IMR-90 (cell line): ENCODE measurements around the gene WDR46. TPM values are rescaled to one million over a fixed set of nuclear protein-coding genes. Genes with fewer than 3 reads are reported as not detected.

Experiments
- ATAC-seq: fragments of 200-7000 bp; cut with Tn5 transposase; 2 replicates; pipeline ENCODE4 v1.9.1; 2020; ENCODE audit warnings: low read depth, mild to moderate bottlenecking, moderate library complexity
- Bru-seq: library from RNA; stranded (reverse); fragments of 400-500 nt; gene quantifications from one replicate; lab custom pipeline; 2021; lab: Mats Ljungman, UMichigan
- BruChase-seq, 2 experiments: library from RNA; stranded (reverse); fragments of 400-500 nt; gene quantifications; one replicate each; lab custom pipeline; 2021; lab: Mats Ljungman, UMichigan
- BruUV-seq: library from RNA; stranded (reverse); fragments of 400-500 nt; replicated peaks from 2 replicates; lab custom pipeline; 2021; lab: Mats Ljungman, UMichigan
- CTCF ChIA-PET: fragments of 300-600 bp; formaldehyde crosslinking; extraction: SDS; loops from one replicate; lab custom pipeline; 2021; ENCODE audit warnings: antibody characterized with exemption; lab: Yijun Ruan, JAX
- POLR2A ChIA-PET: fragments of 300-600 bp; sonication (Branson Sonifier 250); formaldehyde crosslinking; loops from one replicate; lab custom pipeline; 2022; ENCODE audit warnings: antibody characterized with exemption; ENCODE audit not compliant: unreplicated experiment; lab: Charles Lee
- DNase-seq: peaks from one replicate; pipeline ENCODE4 v3.0.0; 2013
- H2AFZ ChIP-seq: replicated peaks from 2 replicates; pipeline ENCODE3; 2013; ENCODE audit warnings: low read length, mild to moderate bottlenecking; ENCODE audit not compliant: poor library complexity
- H2AK5ac ChIP-seq: 2 replicates; pipeline ENCODE4 v1.6.1; 2013; ENCODE audit warnings: low read depth, low read length, inconsistent platforms
- H2AK9ac ChIP-seq: replicated peaks from 2 replicates; pipeline ENCODE3; 2013; ENCODE audit warnings: mild to moderate bottlenecking, low read depth, low read length, moderate library complexity; ENCODE audit not compliant: poor library complexity
- H2BK120ac ChIP-seq: 2 replicates; pipeline ENCODE4 v1.6.1; 2013; ENCODE audit warnings: low read depth, low read length, inconsistent platforms
- H2BK15ac ChIP-seq: 3 replicates; pipeline ENCODE4 v1.6.1; 2013; ENCODE audit warnings: low read depth, low read length, inconsistent platforms
- H2BK20ac ChIP-seq: 2 replicates; pipeline ENCODE4 v1.6.1; 2013; ENCODE audit warnings: low read depth, mild to moderate bottlenecking, inconsistent platforms, low read length, moderate library complexity
- H2BK5ac ChIP-seq: 2 replicates; pipeline ENCODE4 v1.6.1; 2013; ENCODE audit warnings: mild to moderate bottlenecking, low read depth, low read length, inconsistent platforms; ENCODE audit not compliant: poor library complexity, severe bottlenecking
- H3K14ac ChIP-seq: replicated peaks from 2 replicates; pipeline ENCODE4 v1.6.1; 2013; ENCODE audit warnings: low read depth, low read length, inconsistent platforms
- H3K18ac ChIP-seq: 2 replicates; pipeline ENCODE4 v1.6.1; 2013; ENCODE audit warnings: low read depth, low read length, control low read depth
- H3K23ac ChIP-seq: 2 replicates; pipeline ENCODE4 v1.6.1; 2013; ENCODE audit warnings: low read depth, low read length, inconsistent platforms
- H3K27ac ChIP-seq: 2 replicates; pipeline ENCODE4 v1.5.1; 2013; ENCODE audit warnings: mild to moderate bottlenecking, control low read depth, low read length; ENCODE audit not compliant: insufficient read depth
- H3K27me3 ChIP-seq: 2 replicates; pipeline ENCODE4 v1.6.1; 2013; ENCODE audit warnings: low read length; ENCODE audit not compliant: control insufficient read depth, insufficient read depth
- H3K36me3 ChIP-seq: 2 replicates; pipeline ENCODE4 v1.6.1; 2013; ENCODE audit warnings: low read length, mixed read lengths; ENCODE audit not compliant: control insufficient read depth, insufficient read depth
- H3K4ac ChIP-seq: 2 replicates; pipeline ENCODE4 v1.6.1; 2013; ENCODE audit warnings: low read depth, low read length, inconsistent platforms
- H3K4me1 ChIP-seq: 2 replicates; pipeline ENCODE4 v1.6.1; 2013; ENCODE audit warnings: low read length, mixed read lengths; ENCODE audit not compliant: control insufficient read depth, insufficient read depth
- H3K4me2 ChIP-seq: 2 replicates; pipeline ENCODE4 v1.6.1; 2013; ENCODE audit warnings: low read depth, mild to moderate bottlenecking, control low read depth, low read length, moderate library complexity
- H3K4me3 ChIP-seq: 2 replicates; pipeline ENCODE4 v1.5.1; 2013; ENCODE audit warnings: low read depth, mild to moderate bottlenecking, control low read depth, low read length, moderate library complexity; ENCODE audit not compliant: insufficient read depth
- H3K56ac ChIP-seq: 2 replicates; pipeline ENCODE4 v1.6.1; 2013; ENCODE audit warnings: low read length, inconsistent platforms; ENCODE audit not compliant: insufficient read depth; ENCODE audit errors: extremely low read depth
- H3K79me1 ChIP-seq, 2 experiments: 2 replicates each; pipeline ENCODE4 v1.6.1; 2013; ENCODE audit warnings: low read length in 2 of 2, inconsistent platforms in 1 of 2, low read depth in 1 of 2
- H3K9ac ChIP-seq: 2 replicates; pipeline ENCODE4 v1.6.1; 2013; ENCODE audit warnings: low read depth, low read length, control low read depth
- H3K9me1 ChIP-seq: 2 replicates; pipeline ENCODE4 v1.6.1; 2013; ENCODE audit warnings: low read length, inconsistent platforms; ENCODE audit not compliant: insufficient read depth
- H3K9me3 ChIP-seq: 2 replicates; pipeline ENCODE4 v1.6.1; 2013; ENCODE audit warnings: low read length; ENCODE audit not compliant: control insufficient read depth, insufficient read depth
- H4K20me1 ChIP-seq: 2 replicates; pipeline ENCODE4 v1.6.1; 2013; ENCODE audit warnings: low read length, inconsistent platforms; ENCODE audit not compliant: insufficient read depth
- H4K5ac ChIP-seq: 2 replicates; pipeline ENCODE4 v1.6.1; 2013; ENCODE audit warnings: mild to moderate bottlenecking, low read depth, low read length, control low read depth
- H4K8ac ChIP-seq, 2 experiments: 2 replicates each; pipeline ENCODE4 v1.6.1; 2013; ENCODE audit warnings: low read depth in 2 of 2, low read length in 2 of 2, control low read depth in 1 of 2, inconsistent platforms in 1 of 2
- H4K91ac ChIP-seq: 2 replicates; pipeline ENCODE4 v1.6.1; 2013; ENCODE audit warnings: low read depth, low read length, inconsistent platforms; ENCODE audit not compliant: insufficient read depth
- BHLHE40 ChIP-seq: fragments of 150-350 bp; IDR thresholded peaks from 2 replicates; pipeline ENCODE4 v1.6.1; 2016; ENCODE audit warnings: mild to moderate bottlenecking, low read depth, low read length
- CEBPB ChIP-seq: IDR thresholded peaks from 2 replicates; pipeline ENCODE4 v1.6.1; 2012; ENCODE audit warnings: low read depth, low read length, improper control_type of control experiment
- MXI1 ChIP-seq: IDR thresholded peaks from 2 replicates; pipeline ENCODE4 v1.6.1; 2012; ENCODE audit warnings: low read depth, mild to moderate bottlenecking, low read length, moderate library complexity, borderline replicate concordance
- POLR2A ChIP-seq: IDR thresholded peaks from 2 replicates; pipeline ENCODE4 v1.6.1; 2012; ENCODE audit warnings: mild to moderate bottlenecking, low read depth, low read length
- WGBS, 2 experiments: methylation state at CpG; one replicate each; pipeline versions ENCODE4 v1.1.5 to v1.1.7; 2013; ENCODE audit warnings: missing lambda C conversion rate in 2 of 2; ENCODE audit not compliant: insufficient read length in 1 of 2; ENCODE audit errors: extremely low coverage in 2 of 2; 5-methylcytosine and 5-hydroxymethylcytosine counted together
- dilution Hi-C: fragments of 300-500 bp; cut with HindIII; formaldehyde crosslinking; loops from one replicate; pipeline ENCODE4 v1.14.3; 2018; ENCODE audit warnings: low sequenced_read_pairs; ENCODE audit not compliant: unreplicated experiment
- in situ Hi-C: fragments of 300-500 bp; cut with MboI; formaldehyde crosslinking; loops from 3 replicates; pipeline ENCODE4 v1.14.3; 2019; ENCODE audit warnings: low sequenced_read_pairs, inconsistent platforms, mixed read lengths
- intact Hi-C: fragments of 100-400 bp; cut with micrococcal nuclease; formaldehyde crosslinking; loops from 2 replicates; pipeline ENCODE4 v1.10.0; 2022
- long read RNA-seq: library from polyadenylated mRNA; unstranded; transcript quantifications from one replicate; pipeline ENCODE4 v2.0.0, GENCODE V29; 2021; ENCODE audit not compliant: unreplicated experiment
- polyA plus RNA-seq, 3 experiments: library from polyadenylated mRNA; depleted of rRNA; stranded (reverse); fragments of >200 nt; gene quantifications; 2 replicates each; pipeline ENCODE4 v1.2.3, GENCODE V29; 2012; ENCODE audit warnings: low replicate concordance in 1 of 3
- total RNA-seq: library from RNA; depleted of rRNA; stranded (reverse); fragments of >200 nt; gene quantifications from 2 replicates; pipeline ENCODE4 v1.2.3, GENCODE V29; 2012; rRNA removed
- TF ChIP-seq, protein P1 (sequence below): conservative IDR thresholded peaks from 2 replicates; pipeline ENCODE4 v1.5.1; 2012; ENCODE audit warnings: mild to moderate bottlenecking, low read depth, low read length, improper control_type of control experiment
- TF ChIP-seq, protein P2 (sequence below): fragments of 150-350 bp; IDR thresholded peaks from 2 replicates; pipeline ENCODE4 v1.6.1; 2017; ENCODE audit warnings: mild to moderate bottlenecking, antibody characterized with exemption, low read length, low read depth

The WDR46 gene, protein sequence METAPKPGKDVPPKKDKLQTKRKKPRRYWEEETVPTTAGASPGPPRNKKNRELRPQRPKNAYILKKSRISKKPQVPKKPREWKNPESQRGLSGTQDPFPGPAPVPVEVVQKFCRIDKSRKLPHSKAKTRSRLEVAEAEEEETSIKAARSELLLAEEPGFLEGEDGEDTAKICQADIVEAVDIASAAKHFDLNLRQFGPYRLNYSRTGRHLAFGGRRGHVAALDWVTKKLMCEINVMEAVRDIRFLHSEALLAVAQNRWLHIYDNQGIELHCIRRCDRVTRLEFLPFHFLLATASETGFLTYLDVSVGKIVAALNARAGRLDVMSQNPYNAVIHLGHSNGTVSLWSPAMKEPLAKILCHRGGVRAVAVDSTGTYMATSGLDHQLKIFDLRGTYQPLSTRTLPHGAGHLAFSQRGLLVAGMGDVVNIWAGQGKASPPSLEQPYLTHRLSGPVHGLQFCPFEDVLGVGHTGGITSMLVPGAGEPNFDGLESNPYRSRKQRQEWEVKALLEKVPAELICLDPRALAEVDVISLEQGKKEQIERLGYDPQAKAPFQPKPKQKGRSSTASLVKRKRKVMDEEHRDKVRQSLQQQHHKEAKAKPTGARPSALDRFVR
- 68.9 and 73.8 TPM in 2 replicates for total RNA-seq
- polyA plus RNA-seq (2012; rRNA removed): 81.6 and 88.0 TPM in 2 replicates
- 44.6 and 48.8 TPM in 2 replicates for polyA plus RNA-seq (2012; cell fraction: cytosol; rRNA removed)
- 196 and 239 TPM in 2 replicates for polyA plus RNA-seq (2012; cell fraction: nucleus; rRNA removed; ENCODE audit: low replicate concordance)
- percentile 69 among the genes with signal in this experiment for Bru-seq, nascent RNA
- percentile 75 among the genes with signal in this experiment for BruChase-seq, experiment 1, labeled RNA remaining after a 6-hour chase
- percentile 63 among the genes with signal in this experiment for BruChase-seq, experiment 2, labeled RNA remaining after a 2-hour chase
- long read RNA-seq, transcript WDR46-231 (15 exons, 2,358 nt): major isoform, 78 of 106 reads
- long read RNA-seq, partial matches to known transcripts: 16 of 106 reads
- long read RNA-seq, other reads (novel, unspliced or antisense): 12 of 106 reads

DNA sequence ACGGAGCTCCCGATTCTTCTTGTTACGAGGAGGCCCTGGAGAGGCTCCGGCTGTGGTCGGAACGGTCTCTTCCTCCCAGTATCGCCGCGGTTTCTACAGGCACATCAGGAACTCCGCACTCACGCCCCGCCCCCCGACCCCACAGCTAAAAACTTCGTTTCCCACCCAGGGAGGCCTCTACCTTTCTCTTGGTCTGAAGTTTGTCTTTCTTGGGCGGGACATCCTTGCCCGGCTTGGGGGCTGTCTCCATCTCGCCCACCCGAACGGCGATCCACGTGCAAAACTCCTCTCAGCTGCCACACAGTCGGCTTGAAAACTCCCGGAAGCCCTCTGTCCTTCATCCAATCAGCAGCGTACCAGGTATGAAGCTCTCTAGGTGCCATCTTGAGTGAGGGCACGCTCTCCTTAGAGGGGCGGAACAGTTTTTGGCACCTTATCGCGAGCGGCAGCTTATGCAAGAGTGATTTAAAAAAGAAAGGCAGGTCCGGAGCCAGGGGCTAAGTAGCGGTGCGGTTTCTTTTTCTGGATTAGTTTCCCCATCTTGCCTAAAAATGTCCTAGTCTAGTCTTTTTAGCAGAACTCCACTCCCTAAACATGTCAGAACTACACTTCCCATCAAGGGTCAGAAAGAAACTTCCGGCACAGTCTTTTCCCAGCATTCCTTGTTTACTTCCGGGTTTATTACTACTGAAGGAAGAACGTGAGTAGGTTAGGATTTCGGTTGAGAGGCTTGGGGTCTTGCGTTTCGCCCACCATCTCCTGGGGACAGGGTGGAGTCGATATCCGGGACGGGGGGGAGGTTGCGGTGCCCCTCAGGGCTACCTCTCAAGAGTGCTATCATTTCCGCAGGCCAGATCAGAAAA, at the start of gene WDR46, which contains the start of gene PFDN6:
WDR46 (minus strand) TSS at position 319 of the 863 bp plus-strand sequence; CDS start at position 250, 69 bp downstream.
PFDN6 (plus strand) TSS at position 681 of the 863 bp plus-strand sequence. CDS start 256 bp downstream, outside the sequence.
- Histone ChIP-seq H2BK5ac (peak within 1 kb of the TSS; percentile 89), H3K4me3 (peak within 1 kb of the TSS; percentile 84), H3K4me1 (peaks cover 7% of the 10 kb centered on the region), H3K36me3 (peaks cover 42% of the 10 kb centered on the region), H2AK9ac (peak within 1 kb of the TSS; percentile 99), H3K9me1 (peaks cover 3% of the 10 kb centered on the region; the same call in 1 of the 2 replicates), H3K9ac (peak within 1 kb of the TSS; percentile 93), H3K79me1 (peaks cover 27 to 53% of the 10 kb centered on the region in 2 experiments), H2BK20ac (peak within 1 kb of the TSS; percentile 80; the same call in 1 of the 2 replicates), H2BK120ac (peak within 1 kb of the TSS; percentile 87; the same call in 1 of the 2 replicates), H3K4me2 (peak within 1 kb of the TSS; percentile 97), H4K91ac (peak within 1 kb of the TSS; percentile 62), H4K20me1 (no peaks in the 10 kb centered on the region), H4K5ac (peak within 1 kb of the TSS; percentile 73), H2AFZ (peak within 1 kb of the TSS; percentile 94), H2AK5ac (peak within 1 kb of the TSS; percentile 94), H3K27ac (peak within 1 kb of the TSS; percentile 84), H3K14ac (peak within 1 kb of the TSS; percentile 77), H4K8ac (peak within 1 kb of the TSS; percentile 53 to 94), H3K27me3 (no peaks in the 10 kb centered on the region), H3K9me3 (no peaks in the 10 kb centered on the region), H3K18ac (peak within 1 kb of the TSS; percentile 68), H3K4ac (peak within 1 kb of the TSS; percentile 88), H3K23ac (peak within 1 kb of the TSS; percentile 86; the same call in 1 of the 2 replicates), H3K56ac (peak within 1 kb of the TSS; percentile 82), H2BK15ac (peak within 1 kb of the TSS; percentile 43; the same call in 1 of the 3 replicates)
- WGBS, 2 experiments: 0% methylated on average over 22 of the region's 43 CpGs; no CpG with 5 or more reads in 1 of the 2 experiments
- peak; percentile 97 for ATAC-seq
- POLR2A ChIA-PET: interaction anchor here (0.5 to 1.3 kb wide), 4 partner anchors 9 to 850 kb away, joined by 3 to 10 read pairs (median 4); partner anchors contain the start of gene ZBTB22
- CTCF ChIA-PET: interaction anchor here (0.8 to 1.5 kb wide), 2 partner anchors 10 kb away, joined by 3 to 5 read pairs; partner anchors contain the start of gene RGL2
- BruUV-seq: no TSS peak
- in situ Hi-C loops (no loop called here), dilution Hi-C loops (no loop called here), intact Hi-C loops (no loop called here)
- DNase-seq: peak; percentile 88
- TF ChIP-seq BHLHE40: peak; percentile 70; the same call in 1 of the 2 replicates
- TF ChIP-seq, protein P1, sequence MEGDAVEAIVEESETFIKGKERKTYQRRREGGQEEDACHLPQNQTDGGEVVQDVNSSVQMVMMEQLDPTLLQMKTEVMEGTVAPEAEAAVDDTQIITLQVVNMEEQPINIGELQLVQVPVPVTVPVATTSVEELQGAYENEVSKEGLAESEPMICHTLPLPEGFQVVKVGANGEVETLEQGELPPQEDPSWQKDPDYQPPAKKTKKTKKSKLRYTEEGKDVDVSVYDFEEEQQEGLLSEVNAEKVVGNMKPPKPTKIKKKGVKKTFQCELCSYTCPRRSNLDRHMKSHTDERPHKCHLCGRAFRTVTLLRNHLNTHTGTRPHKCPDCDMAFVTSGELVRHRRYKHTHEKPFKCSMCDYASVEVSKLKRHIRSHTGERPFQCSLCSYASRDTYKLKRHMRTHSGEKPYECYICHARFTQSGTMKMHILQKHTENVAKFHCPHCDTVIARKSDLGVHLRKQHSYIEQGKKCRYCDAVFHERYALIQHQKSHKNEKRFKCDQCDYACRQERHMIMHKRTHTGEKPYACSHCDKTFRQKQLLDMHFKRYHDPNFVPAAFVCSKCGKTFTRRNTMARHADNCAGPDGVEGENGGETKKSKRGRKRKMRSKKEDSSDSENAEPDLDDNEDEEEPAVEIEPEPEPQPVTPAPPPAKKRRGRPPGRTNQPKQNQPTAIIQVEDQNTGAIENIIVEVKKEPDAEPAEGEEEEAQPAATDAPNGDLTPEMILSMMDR: no peak
- peak; percentile 63; the same call in 1 of the 2 replicates for TF ChIP-seq CEBPB
- TF ChIP-seq, protein P2, sequence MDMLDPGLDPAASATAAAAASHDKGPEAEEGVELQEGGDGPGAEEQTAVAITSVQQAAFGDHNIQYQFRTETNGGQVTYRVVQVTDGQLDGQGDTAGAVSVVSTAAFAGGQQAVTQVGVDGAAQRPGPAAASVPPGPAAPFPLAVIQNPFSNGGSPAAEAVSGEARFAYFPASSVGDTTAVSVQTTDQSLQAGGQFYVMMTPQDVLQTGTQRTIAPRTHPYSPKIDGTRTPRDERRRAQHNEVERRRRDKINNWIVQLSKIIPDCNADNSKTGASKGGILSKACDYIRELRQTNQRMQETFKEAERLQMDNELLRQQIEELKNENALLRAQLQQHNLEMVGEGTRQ: peak; percentile 21; the same call in 1 of the 2 replicates
- TF ChIP-seq POLR2A: 0 out of 2 replicates have a peak, but pooled peaks have one; percentile 15
- peak; percentile 99 for TF ChIP-seq MXI1
